Stimulated activated CD4-positive, alpha-beta T cell treated with anti-CD3 and anti-CD28 coated beads, Interleukin-1b, Interleukin-23, amount 100 ng/mL, for 48 hours (primary cell): ENCODE measurements around the gene ACADS.
A peak's percentile ranks its signal among the peaks of the same experiment; 100 is the strongest.
"Not testable (repeated sequence)": the region's sequence is repeated elsewhere in the genome, so short reads cannot be mapped to it uniquely, and the experiment has no call there.

ENCODE experiments used
- DNase-seq: peaks from one replicate; pipeline ENCODE4 v3.0.0-alpha.2; 2020

The ACADS gene

GRCh38 chr12:120702637-120703036, 23.0 kb upstream of the ACADS start:
- DNase-seq, result no peak

- no peak for DNase-seq
Observed at GRCh38 chr12:120703311-120703942, 22.2 kb upstream of the ACADS start.

DNA sequence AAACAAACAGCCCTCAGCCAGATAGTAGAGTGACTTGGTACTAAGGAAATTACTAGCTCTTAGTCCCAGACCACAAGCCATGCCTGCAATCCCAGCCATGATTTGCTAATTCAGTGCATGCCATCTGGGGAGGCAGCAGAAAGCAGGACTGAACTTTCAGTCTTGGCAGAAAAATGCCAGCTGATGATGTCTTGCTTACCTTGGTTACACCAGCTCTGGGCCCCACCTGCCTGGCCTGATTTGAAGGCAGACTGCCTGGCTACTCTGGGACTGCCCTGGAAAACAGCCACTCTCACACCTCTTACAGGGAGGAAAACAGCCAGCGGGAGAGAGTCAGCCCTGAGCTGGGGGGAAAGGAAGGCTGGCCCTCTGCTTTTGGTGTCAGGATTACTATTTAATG, 20.0 kb upstream of the ACADS start:
- no peak for DNase-seq

DNA sequence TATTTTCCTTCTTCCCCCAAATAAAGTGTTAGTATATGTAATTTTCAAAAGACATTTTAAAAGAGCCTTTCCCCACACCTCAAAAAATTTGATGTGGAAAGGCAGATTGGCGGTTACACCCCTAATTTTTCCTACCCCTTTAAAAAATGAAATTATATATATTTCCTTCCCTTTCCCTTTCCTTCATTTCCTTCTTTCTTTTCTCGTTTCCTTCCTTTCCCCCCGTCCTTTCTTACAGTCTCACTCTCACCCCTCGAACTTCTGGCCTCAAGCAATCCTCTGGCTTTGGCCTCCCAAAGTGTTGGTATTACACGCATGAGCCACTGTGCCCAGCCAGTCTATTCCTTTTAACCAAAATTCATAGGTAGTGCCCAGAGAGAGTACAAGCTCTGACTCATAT, 19.6 kb upstream of the ACADS start:
- DNase-seq, result no peak

GRCh38 chr12:120708651-120709050, 17.0 kb upstream of the ACADS start:
- no peak for DNase-seq

DNA sequence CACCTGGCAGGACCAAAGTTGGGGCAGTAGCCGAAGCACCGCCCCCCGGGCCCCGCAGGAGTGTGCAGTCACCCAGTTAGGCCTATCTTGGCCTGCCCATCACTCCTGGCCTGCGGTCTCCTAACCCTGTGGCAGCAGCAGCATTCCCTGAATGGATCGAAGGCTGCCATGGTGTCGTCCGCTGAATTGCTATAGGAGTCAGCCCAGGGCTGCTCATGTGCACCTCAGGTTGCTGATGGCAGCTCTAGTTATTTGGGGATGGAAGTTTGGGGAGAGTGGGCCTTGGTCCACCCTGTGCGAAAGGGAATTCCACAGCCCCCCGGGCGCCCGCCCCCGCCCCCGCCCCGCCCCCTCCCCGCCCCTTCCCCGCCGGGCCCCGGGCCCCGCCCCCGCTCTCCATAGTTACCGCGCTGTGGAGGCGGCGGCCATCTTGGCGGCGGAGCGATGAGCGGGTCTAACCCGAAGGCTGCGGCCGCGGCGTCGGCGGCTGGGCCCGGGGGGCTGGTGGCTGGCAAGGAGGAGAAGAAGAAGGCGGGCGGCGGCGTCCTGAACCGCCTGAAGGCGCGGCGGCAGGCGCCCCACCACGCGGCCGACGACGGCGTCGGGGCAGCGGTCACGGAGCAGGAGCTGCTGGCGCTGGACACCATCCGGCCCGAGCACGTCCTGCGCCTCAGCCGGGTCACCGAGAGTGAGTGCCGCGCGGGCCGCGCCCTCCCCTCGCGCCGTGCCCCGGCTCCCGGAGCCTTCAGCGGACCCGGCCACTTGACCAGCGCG, 15.4 kb upstream of the ACADS start, which contains the start of gene UNC119B:
TSS of gene UNC119B (plus strand) at position 428 of the 774 bp plus-strand sequence. CDS start at position 445, 17 bp downstream.
- DNase-seq, result peak; percentile 73

DNA sequence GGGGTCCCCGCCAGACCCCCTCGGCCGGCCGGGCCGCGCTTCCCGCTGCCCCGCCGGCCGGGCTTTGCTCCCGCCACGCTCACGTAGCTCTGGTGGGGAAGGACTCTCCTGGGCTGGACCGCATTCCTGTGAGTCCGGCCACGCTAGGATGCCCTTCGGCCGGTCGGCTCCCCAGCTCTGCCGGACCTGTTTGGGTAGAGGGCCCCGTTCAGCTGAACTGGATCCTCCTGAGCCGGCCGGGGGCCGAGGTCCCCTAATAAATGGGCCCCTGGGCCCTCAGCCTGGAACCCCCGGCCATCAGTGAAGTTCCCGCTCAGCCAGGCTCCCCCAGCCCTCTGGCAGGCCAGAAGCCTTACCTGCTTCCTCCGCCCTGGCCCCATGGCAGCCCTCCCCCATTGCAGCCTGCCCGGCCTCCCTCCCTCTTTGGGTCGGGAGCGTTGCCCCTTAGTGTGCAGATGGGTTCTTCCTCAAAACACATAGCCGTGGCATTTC, 14.8 kb upstream of the ACADS start:
- peak; percentile 21 for DNase-seq

- no peak for DNase-seq
Observed at GRCh38 chr12:120711411-120711810, 14.2 kb upstream of the ACADS start.

DNA sequence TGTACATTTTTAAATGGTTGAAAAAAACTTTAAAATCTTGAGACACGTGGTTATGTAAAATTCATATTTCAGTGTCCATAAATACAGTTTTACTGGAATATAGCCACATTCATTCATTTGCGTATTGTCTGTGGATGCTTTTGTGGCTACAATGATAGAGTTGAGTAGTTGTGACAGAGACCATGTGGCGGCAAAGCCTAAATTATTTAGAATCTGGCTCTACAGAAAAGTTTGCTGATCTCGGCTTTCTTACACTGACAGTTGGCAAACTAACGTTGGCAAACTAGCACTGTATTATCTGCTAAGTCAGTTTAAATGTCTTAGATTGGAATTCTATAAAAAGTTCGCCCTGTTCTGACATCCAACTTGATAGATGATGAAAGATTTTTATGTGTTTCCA, 13.0 kb upstream of the ACADS start:
- DNase-seq, result no peak

- DNase-seq, result peak; percentile 73
Observed at GRCh38 chr12:120713861-120714482, 11.7 kb upstream of the ACADS start.

DNA sequence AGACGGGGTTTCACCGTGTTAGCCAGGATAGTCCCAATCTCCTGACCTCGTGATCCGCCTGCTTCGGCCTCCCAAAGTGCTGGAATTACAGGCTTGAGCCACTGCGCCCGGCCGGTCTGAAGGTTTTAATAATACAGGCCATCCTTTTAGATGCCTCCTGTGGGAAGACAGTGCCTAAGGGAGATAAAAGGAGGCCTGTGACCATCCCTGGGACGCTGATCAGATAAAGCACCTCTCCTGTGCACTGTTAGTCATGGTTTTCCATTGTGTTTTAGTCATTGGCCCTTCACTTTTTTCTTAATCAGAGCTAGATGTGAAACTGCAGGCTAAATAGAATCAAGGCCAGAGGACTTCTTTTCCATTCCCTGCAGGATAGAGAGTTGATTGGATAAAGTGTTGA, 7.6 kb upstream of the ACADS start:
- no peak for DNase-seq

GRCh38 chr12:120719072-120719471, 6.6 kb upstream of the ACADS start:
- no peak for DNase-seq

GRCh38 chr12:120719496-120720233, 6.0 kb upstream of the ACADS start:
- no peak for DNase-seq

DNA sequence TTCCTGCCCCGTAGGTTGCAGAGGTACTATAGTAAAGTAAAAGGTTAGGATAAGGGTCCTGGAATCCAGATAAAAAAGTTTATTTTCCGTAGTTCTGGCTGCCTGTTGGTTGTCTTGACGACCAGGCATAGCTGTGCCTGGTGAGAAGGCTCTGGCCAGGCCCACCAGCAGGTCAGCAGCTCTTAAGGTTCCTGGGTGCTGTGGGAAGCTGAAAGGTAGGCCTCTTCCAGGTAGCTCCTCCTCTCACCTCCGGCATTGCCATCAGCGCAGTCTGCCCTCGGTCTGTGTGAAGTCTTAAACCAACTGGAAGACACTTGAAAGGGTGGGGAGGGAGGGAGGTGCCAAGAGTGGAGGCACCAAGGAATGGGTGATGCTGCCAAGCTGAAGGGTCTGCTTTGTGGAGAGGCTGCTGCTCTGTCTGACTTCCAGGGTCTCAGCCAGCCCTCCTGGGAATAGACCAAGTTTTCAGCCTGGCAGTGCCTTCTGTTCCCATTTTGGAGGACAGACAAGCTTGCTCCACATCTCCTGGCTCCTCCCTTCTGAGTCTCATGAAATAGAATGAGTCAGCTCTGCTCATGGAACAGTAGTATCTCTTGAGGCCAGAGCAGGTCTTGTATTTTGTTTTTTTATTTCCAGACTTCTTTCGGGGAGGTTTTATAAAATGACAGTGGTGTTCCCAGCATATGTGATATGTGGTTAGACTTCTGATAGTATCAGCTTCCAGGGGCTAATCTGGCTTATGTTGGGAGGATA, 5.2 kb upstream of the ACADS start:
- DNase-seq, result no peak

DNA sequence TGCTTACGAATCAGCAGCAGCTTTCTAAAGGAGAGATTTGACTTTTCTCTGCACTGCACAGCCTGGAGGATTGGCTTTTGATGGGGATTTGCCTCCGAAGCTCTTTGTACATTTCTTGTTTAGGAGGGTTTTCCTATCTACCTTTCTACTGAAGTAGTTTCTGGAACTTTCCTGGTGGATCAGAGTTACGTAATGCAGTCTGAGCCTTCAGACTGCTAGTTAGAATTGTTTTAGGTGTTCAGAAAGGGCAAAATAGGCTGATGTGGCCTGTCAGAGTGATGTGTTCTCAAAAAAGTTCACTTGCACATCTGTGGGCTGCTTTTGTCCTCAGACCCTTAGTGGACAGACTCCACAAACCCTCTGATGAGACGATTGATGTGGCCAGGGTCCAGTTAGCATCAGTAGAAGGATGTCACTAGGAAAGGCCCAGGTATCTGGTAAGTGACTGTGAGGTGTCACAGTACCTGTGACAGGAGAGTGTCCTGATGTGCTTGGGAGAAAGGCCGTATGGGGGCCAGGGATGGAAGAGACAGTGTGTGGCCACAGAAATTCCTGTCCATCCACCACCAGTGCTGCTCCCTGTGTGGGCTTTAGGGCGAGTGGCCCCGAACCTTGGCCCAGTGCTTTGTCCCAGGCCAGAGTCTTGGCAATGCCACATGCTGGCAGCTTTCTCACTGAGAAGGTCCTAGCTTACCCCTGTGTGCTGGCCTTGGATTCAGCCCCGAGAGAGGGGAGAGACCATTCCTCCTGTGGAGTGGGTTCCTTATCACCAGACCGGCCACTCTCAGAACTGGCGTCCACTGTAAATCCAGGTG, 4.4 kb upstream of the ACADS start:
- no peak for DNase-seq

- DNase-seq, result no peak
Observed at GRCh38 chr12:120721866-120722265, 3.8 kb upstream of the ACADS start.

- no peak for DNase-seq
Observed at GRCh38 chr12:120722784-120723183, 2.8 kb upstream of the ACADS start.

DNA sequence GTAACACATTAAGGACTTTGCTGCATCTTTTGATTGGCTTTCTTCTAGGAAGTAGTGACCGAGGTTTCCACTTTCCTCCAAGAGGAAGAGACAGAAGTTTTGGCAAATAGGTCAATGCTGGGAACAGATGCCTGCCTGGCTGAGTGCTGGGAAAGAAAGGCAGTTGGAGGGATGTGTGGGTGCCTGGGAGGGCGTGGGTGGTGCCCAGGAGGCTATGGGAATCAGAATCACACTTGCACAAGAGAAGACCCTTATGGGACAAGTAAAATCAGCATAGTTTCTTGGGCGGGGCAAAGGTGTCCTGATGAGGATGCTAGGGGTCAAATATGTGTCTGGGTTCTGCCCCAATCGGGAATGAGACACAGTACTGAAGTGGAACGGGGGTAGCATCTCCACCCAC, 906 bp upstream of the ACADS start:
- DNase-seq, result no peak

GRCh38 chr12:120725151-120725658, 421 bp upstream of the ACADS start:
- DNase-seq, result no peak

DNA sequence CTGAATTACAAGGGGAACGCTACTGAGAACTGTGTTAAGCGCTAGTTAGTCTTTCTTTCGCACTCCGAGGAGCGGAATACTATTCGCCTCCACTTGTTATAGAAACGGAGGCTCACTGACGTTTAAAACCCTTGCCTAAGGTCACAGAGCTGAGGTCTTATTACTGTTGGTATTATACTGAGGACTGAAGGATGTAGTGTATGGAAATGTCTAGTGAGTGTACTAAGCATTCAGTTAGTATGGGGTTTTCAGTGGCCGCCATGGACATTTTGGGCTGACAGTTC, 826 bp downstream of the ACADS start:
- DNase-seq, result no peak

DNA sequence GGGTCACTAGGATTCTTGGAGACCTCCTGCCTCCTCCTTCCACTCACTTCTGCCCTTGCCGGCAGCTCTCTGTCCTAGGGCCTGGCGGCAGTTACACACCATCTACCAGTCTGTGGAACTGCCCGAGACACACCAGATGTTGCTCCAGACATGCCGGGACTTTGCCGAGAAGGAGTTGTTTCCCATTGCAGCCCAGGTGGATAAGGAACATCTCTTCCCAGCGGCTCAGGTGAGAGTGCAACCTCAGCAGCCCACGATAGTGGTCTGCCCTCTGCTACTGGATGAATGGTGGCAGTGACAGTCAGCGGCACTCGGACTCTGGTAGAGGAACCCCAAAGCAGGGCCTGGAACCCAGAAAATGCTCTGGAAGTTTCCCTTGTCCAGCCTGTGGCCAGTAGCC, 1.3 kb downstream of the ACADS start:
- no peak for DNase-seq

GRCh38 chr12:120732198-120732597, 6.6 kb downstream of the ACADS start:
- DNase-seq, result not testable (repeated sequence)
